DND-41 (cell line): ENCODE measurements around the gene SHMT2.

Experiments used
- ATAC-seq: fragments of 200-7000 bp; cut with Tn5 transposase; 3 replicates; pipeline ENCODE4 v1.9.1; 2021; ENCODE audit warnings: low read depth; ENCODE audit not compliant: insufficient read depth
- DNase-seq: peaks from one replicate; pipeline ENCODE4 v3.0.0-alpha.2; 2020
- H2AFZ ChIP-seq: 2 replicates; pipeline ENCODE4 v1.6.0; 2012; ENCODE audit warnings: low read depth, low read length
- H3K27ac ChIP-seq: 2 replicates; pipeline ENCODE4 v1.5.1; 2012; ENCODE audit warnings: low read length, inconsistent platforms
- H3K27me3 ChIP-seq: fragments of 200-600 bp; sonication (generic); 2 replicates; pipeline ENCODE4 v1.6.0; 2012; ENCODE audit warnings: low read length, mild to moderate bottlenecking, inconsistent platforms; ENCODE audit not compliant: insufficient read depth, poor library complexity
- H3K36me3 ChIP-seq: 2 replicates; pipeline ENCODE4 v1.5.1; 2012; ENCODE audit warnings: low read length, inconsistent platforms; ENCODE audit not compliant: insufficient read depth
- H3K4me1 ChIP-seq: 2 replicates; pipeline ENCODE4 v1.5.1; 2012; ENCODE audit warnings: mild to moderate bottlenecking, low read length; ENCODE audit not compliant: insufficient read depth
- H3K4me2 ChIP-seq: 2 replicates; pipeline ENCODE4 v1.6.0; 2012; ENCODE audit warnings: mild to moderate bottlenecking, moderate library complexity, low read length, inconsistent platforms; ENCODE audit not compliant: insufficient read depth
- H3K4me3 ChIP-seq, 2 experiments: fragments of 200-600 bp in 1 of 2; shearing (Covaris generic) in 1 of 2; 2 replicates each; pipeline ENCODE4 v1.5.1; 2012 to 2016; ENCODE audit warnings: inconsistent platforms in 2 of 2, low read length in 2 of 2, mild to moderate bottlenecking in 2 of 2, low read depth in 1 of 2, moderate library complexity in 1 of 2
- H3K79me2 ChIP-seq: 2 replicates; pipeline ENCODE4 v1.6.0; 2012; ENCODE audit warnings: low read length, inconsistent platforms; ENCODE audit not compliant: insufficient read depth
- H3K9ac ChIP-seq: 2 replicates; pipeline ENCODE4 v1.6.0; 2012; ENCODE audit warnings: low read depth, mild to moderate bottlenecking, inconsistent platforms, low read length, moderate library complexity
- H3K9me3 ChIP-seq: 2 replicates; pipeline ENCODE4 v1.5.1; 2012; ENCODE audit warnings: low read length, moderate library complexity, mild to moderate bottlenecking, inconsistent platforms; ENCODE audit not compliant: insufficient read depth, severe bottlenecking
- H4K20me1 ChIP-seq: 2 replicates; pipeline ENCODE4 v1.6.0; 2012; ENCODE audit warnings: low read length; ENCODE audit not compliant: insufficient read depth
- CTCF ChIP-seq: IDR thresholded peaks from 2 replicates; pipeline ENCODE4 v1.5.1; 2012; ENCODE audit warnings: borderline replicate concordance, low read length, moderate library complexity, mild to moderate bottlenecking; ENCODE audit not compliant: poor library complexity, severe bottlenecking; ENCODE audit errors: extremely low read depth
- EZH2 ChIP-seq: IDR thresholded peaks from 3 replicates; pipeline ENCODE4 v1.6.1; 2012; ENCODE audit warnings: borderline replicate concordance, low read depth, mild to moderate bottlenecking, moderate library complexity, low read length, inconsistent platforms; ENCODE audit not compliant: severe bottlenecking

The SHMT2 gene

GRCh38 chr12:57213058-57213715 lies 16.3 kb upstream of the SHMT2 start:
- H2AFZ ChIP-seq, result peak overlapping the region; percentile 72
- ATAC-seq, result peak; percentile 84

GRCh38 chr12:57213763-57214397 lies 15.6 kb upstream of the SHMT2 start:
- no peaks in the 10 kb centered on the region for H3K79me2 ChIP-seq
- H3K9me3 ChIP-seq, result no peaks in the 10 kb centered on the region
- H3K4me2 ChIP-seq, result peak overlapping the region; percentile 59
- peaks cover 13% of the 10 kb centered on the region for H3K4me1 ChIP-seq
- TF ChIP-seq CTCF (no peak), EZH2 (no peak)
- no peak overlapping the region; a peak in 1 of 4 replicates for H3K4me3 ChIP-seq
- no peaks in the 10 kb centered on the region; the same call in 1 of the 2 replicates for H4K20me1 ChIP-seq
- no peak overlapping the region for H3K27ac ChIP-seq
- peaks cover 18% of the 10 kb centered on the region for H3K27me3 ChIP-seq
- H3K9ac ChIP-seq, result peak overlapping the region; percentile 23; the same call in 1 of the 2 replicates
- ATAC-seq (peak; percentile 6; the same call in 2 of the 3 replicates), DNase-seq (no peak)
- no peaks in the 10 kb centered on the region for H3K36me3 ChIP-seq
- H2AFZ ChIP-seq, result peak overlapping the region; percentile 72

More at GRCh38 chr12:57213058-57213715, 16.3 kb upstream of the SHMT2 start:
- peak; percentile 91 for TF ChIP-seq CTCF
- no peak for TF ChIP-seq EZH2
- Histone ChIP-seq H3K9ac (peak overlapping the region; percentile 23; the same call in 1 of the 2 replicates), H3K27me3 (peaks cover 11% of the 10 kb centered on the region), H3K79me2 (no peaks in the 10 kb centered on the region), H3K4me2 (peak overlapping the region; percentile 59), H4K20me1 (no peaks in the 10 kb centered on the region; the same call in 1 of the 2 replicates), H3K9me3 (no peaks in the 10 kb centered on the region), H3K4me1 (peaks cover 13% of the 10 kb centered on the region), H3K27ac (no peak overlapping the region), H3K4me3 (peak overlapping the region in 1 of 2 experiments; percentile 37; a peak in 2 of 4 replicates), H3K36me3 (no peaks in the 10 kb centered on the region)
- DNase-seq, result peak; percentile 88

- H3K4me1 ChIP-seq, result peaks cover 13% of the 10 kb centered on the region
- H2AFZ ChIP-seq, result peak overlapping the region; percentile 72
- H3K36me3 ChIP-seq, result no peaks in the 10 kb centered on the region
- TF ChIP-seq CTCF (peak; percentile 91), EZH2 (no peak)
- H3K9ac ChIP-seq, result 0 out of 2 replicates have a peak overlapping the region, but pooled peaks have one; percentile 23
- H3K79me2 ChIP-seq, result no peaks in the 10 kb centered on the region
- no peak overlapping the region for H3K4me3 ChIP-seq
- H3K4me2 ChIP-seq, result peak overlapping the region; percentile 52
- ATAC-seq, result peak; percentile 85
- DNase-seq, result peak; percentile 78
- H3K9me3 ChIP-seq, result no peaks in the 10 kb centered on the region
- peaks cover 23% of the 10 kb centered on the region for H3K27me3 ChIP-seq
- no peak overlapping the region for H3K27ac ChIP-seq
- H4K20me1 ChIP-seq, result no peaks in the 10 kb centered on the region; the same call in 1 of the 2 replicates
Measured at GRCh38 chr12:57214398-57214781, 15.1 kb upstream of the SHMT2 start.
